GM18499 (cell line): Measurements from ENCODE around the gene RAPH1.
"Not testable (repeated sequence)": the region's sequence is repeated elsewhere in the genome, so short reads cannot be mapped to it uniquely, and the experiment has no call there.

ENCODE experiments used
- ATAC-seq: cut with Tn5 transposase; IDR thresholded peaks from one replicate; pipeline ENCODE4 v1.9.1; 2021; ENCODE audit warnings: moderate number of reproducible peaks; ENCODE audit not compliant: insufficient read depth, unreplicated experiment

Gene RAPH1

GRCh38 chr2:203547356-203547755, 12.3 kb upstream of the RAPH1 start:
- no peak for ATAC-seq

- no peak for ATAC-seq
Observed at GRCh38 chr2:203544402-203544801, 9.3 kb upstream of the RAPH1 start.

- ATAC-seq = no peak
Observed at GRCh38 chr2:203543898-203544328, 8.8 kb upstream of the RAPH1 start.

- not testable (repeated sequence) for ATAC-seq
Observed at GRCh38 chr2:203540598-203540997, 5.5 kb upstream of the RAPH1 start.

GRCh38 chr2:203538237-203538636, 3.1 kb upstream of the RAPH1 start:
- not testable (repeated sequence) for ATAC-seq

- not testable (repeated sequence) for ATAC-seq
Observed at GRCh38 chr2:203536586-203536951, 1.5 kb upstream of the RAPH1 start.

GRCh38 chr2:203535784-203536585, 884 bp upstream of the RAPH1 start:
- ATAC-seq = no peak

- no peak for ATAC-seq
Observed at GRCh38 chr2:203534621-203535077, 452 bp downstream of the RAPH1 start.

GRCh38 chr2:203533676-203534591, 1.2 kb downstream of the RAPH1 start:
- ATAC-seq = no peak

GRCh38 chr2:203532957-203533658, 2.0 kb downstream of the RAPH1 start:
- ATAC-seq = no peak

- ATAC-seq = no peak
Observed at GRCh38 chr2:203527719-203528118, 7.4 kb downstream of the RAPH1 start.

GRCh38 chr2:203513268-203513667, 21.8 kb downstream of the RAPH1 start:
- ATAC-seq = not testable (repeated sequence)

- ATAC-seq = no peak
Observed at GRCh38 chr2:203510941-203511305, 24.2 kb downstream of the RAPH1 start.

- no peak for ATAC-seq
Observed at GRCh38 chr2:203510256-203510940, 24.7 kb downstream of the RAPH1 start.

- not testable (repeated sequence) for ATAC-seq
Observed at GRCh38 chr2:203503460-203503859, 31.6 kb downstream of the RAPH1 start.

GRCh38 chr2:203501873-203502272, 33.2 kb downstream of the RAPH1 start:
- no peak for ATAC-seq

GRCh38 chr2:203500951-203501350, 34.1 kb downstream of the RAPH1 start:
- ATAC-seq = no peak

GRCh38 chr2:203500297-203500696, 34.8 kb downstream of the RAPH1 start:
- ATAC-seq = no peak

GRCh38 chr2:203498161-203498560, 36.9 kb downstream of the RAPH1 start:
- no peak for ATAC-seq

- ATAC-seq = no peak
Observed at GRCh38 chr2:203492965-203493364, 42.1 kb downstream of the RAPH1 start.
